WI38 (cell line): ENCODE results near the gene MCTP1.

ENCODE experiments used
- H3K4me3 ChIP-seq: 2 replicates; pipeline ENCODE4 v1.5.1; 2011; ENCODE audit warnings: low read depth, mild to moderate bottlenecking, control low read depth, low read length
- TF ChIP-seq, protein P1 (sequence below): IDR thresholded peaks from 2 replicates; pipeline ENCODE4 v1.5.1; 2012; ENCODE audit warnings: low read depth, mild to moderate bottlenecking, control low read depth, low read length

The MCTP1 gene

DNA sequence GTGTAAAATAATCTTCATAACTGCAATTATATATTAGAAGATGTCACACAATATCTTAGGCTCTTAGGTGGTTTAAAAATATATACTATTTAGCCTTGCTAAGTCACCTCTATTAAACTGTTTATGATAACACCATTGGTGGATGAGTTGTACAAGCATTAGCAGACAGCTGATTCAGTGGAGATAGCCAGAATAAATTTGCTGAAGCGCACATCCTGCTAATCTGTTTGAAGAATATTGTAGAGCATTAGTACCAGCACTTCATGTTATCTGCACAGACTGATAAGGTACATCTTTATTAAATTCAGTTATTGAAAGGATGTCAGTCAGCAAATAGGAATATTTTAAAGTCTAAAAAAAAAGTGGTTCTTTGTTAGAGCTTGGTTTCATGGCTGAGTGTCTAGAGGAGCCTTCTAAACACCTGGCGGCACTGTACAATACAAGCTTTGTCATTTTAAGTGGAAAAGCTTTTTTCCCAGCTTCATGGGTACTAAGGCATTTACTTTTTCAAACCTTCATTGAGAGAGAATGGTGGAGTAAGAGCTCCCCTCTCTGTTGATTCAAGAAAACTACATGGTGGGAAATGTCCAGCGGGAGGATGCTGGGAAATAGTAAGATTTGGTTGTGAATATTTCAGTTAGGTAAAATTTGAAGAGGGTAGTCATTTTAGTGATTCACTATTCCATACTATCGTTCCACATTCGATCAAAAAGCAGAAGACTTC lies 391.3 kb downstream of the MCTP1 start:
- TF ChIP-seq, protein P1, sequence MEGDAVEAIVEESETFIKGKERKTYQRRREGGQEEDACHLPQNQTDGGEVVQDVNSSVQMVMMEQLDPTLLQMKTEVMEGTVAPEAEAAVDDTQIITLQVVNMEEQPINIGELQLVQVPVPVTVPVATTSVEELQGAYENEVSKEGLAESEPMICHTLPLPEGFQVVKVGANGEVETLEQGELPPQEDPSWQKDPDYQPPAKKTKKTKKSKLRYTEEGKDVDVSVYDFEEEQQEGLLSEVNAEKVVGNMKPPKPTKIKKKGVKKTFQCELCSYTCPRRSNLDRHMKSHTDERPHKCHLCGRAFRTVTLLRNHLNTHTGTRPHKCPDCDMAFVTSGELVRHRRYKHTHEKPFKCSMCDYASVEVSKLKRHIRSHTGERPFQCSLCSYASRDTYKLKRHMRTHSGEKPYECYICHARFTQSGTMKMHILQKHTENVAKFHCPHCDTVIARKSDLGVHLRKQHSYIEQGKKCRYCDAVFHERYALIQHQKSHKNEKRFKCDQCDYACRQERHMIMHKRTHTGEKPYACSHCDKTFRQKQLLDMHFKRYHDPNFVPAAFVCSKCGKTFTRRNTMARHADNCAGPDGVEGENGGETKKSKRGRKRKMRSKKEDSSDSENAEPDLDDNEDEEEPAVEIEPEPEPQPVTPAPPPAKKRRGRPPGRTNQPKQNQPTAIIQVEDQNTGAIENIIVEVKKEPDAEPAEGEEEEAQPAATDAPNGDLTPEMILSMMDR: no peak

DNA sequence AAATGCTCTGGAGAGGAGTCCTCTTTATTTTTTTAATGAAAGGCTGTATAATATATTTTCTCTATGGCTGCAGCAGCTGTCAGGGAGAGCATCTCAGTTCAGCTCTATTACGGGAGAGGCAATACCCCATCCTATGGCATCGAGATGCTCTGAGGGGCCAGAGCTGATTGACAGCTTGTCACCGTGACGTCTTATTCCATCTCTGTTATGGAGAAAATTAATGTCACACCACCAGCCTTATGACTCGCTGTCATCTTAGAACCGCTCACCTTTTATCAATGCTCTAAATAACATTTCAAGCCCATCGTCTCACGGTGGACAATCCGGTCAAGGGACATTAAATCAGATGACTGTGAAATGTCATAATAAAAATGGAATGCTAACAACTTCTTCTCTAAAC lies 392.9 kb downstream of the MCTP1 start:
- TF ChIP-seq, protein P1: no peak

More for the DNA sequence above, 391.3 kb downstream of the MCTP1 start:
- no peak overlapping the region for H3K4me3 ChIP-seq

DNA sequence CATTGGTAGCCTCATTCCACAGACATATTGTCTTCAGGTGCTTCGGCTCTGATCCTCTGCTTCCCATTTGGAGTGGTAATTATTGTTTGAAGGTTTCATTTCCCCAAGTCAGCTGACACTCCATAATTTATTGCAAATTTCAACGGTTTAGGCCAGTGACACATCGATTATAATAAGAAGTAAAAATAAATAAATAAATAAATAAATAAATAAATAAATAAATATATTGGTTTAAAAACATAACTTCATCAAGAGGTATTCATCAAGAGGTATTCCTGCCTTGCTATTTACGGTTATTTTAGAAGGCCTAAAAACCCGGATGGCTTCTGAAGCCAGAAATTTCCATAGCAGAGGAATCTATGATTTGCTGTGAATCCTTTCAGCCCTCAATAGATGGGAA lies 393.3 kb downstream of the MCTP1 start:
- no peak overlapping the region for H3K4me3 ChIP-seq
- TF ChIP-seq, protein P1: no peak

More for the DNA sequence above, 392.9 kb downstream of the MCTP1 start:
- H3K4me3 ChIP-seq: no peak overlapping the region

DNA sequence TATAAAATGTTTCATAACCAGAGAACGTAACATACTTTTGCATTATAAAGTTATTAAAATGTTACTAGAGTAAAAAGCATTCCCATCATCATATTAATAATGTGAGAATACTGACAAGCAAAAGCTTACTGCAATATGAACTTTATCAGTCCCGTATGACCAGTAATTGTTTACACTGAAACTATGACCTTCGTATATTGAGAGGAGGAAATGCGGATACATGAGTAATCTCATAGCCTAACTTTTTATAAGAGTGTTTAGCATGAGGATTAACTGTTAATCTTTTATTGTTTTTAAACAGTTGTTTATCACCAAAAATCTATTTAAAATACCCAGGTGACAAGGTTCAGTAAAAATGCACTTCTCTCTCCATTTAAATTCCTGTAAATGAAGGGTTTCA lies 394.0 kb downstream of the MCTP1 start:
- H3K4me3 ChIP-seq: no peak overlapping the region
- TF ChIP-seq, protein P1: no peak

DNA sequence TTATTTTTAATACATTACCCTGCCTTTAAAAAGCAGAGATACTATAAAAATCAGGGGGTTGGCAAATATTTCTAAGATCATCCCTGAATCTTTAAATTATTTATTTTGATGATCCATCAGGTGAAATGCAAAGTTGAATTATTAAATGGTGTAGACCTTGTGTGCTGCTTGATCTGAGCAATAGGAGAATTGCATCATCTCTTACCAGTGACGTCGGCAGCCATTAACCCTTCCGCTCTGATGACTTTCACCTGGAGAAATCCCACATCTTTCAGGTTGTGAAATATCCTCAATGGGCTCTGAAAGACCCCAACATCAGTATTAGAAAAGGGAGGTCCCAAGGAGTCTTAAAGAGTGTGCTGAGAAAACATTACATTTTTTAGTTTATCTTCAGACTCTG lies 396.2 kb downstream of the MCTP1 start:
- H3K4me3 ChIP-seq: no peak overlapping the region
- TF ChIP-seq, protein P1: no peak

DNA sequence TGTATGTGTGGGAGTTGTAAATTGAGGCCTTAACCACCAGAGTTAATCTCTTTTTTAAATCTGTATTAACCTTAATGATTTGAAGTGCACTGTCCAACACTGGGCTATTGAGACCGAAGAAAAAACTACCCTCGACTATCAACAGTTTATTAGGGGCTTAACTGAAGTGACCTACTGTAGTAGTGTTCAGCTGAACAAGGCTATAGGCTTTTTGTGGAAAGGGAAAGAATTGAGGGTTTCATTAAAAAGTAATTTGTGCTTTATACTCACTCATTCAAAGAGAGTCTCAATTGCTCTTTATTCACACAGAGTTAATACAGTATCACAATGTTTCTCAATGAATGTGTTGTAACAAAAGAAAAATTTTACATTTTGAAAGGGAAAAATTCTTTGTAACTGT lies 399.0 kb downstream of the MCTP1 start:
- TF ChIP-seq, protein P1: no peak
- no peak overlapping the region for H3K4me3 ChIP-seq

DNA sequence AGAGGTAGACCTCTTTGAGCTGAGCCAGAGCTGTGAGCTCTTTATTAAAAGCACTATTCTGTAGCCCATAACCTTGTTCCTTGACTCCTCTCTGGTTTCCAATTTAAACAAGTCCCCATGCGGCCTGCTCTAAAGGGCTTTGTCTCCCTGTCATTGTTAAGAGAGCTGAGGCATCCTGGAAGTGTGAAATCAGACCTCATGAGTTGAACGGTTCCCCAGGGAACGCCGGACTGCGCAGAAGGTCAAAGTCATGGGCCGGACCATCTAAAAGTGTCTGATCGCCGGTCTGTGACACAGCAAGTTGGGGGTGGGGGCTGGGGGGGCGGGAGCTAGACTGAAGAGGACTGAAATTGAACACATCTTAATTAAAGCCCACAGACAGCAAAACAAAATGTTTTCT lies 400.6 kb downstream of the MCTP1 start:
- TF ChIP-seq, protein P1: no peak
- H3K4me3 ChIP-seq: no peak overlapping the region
